Activated naive CD4-positive, alpha-beta T cell treated with anti-CD3 and anti-CD28 coated beads for 36 hours (primary cell): Measurements from ENCODE around the gene ABLIM2. TPM values are rescaled to one million over a fixed set of nuclear protein-coding genes. Genes with fewer than 3 reads are reported as not detected.
"Not testable (repeated sequence)": the region's sequence is repeated elsewhere in the genome, so short reads cannot be mapped to it uniquely, and the experiment has no call there.

ENCODE experiments used
- CTCF ChIA-PET: fragments of 350-600 bp; sonication (Branson Sonifier 250); formaldehyde crosslinking; loops from one replicate; lab custom pipeline; 2021; ENCODE audit warnings: antibody characterized with exemption; lab: Charles Lee
- DNase-seq: peaks from one replicate; pipeline ENCODE4 v3.0.0-alpha.2; 2020
- H3K27ac Mint-ChIP-seq: one replicate; pipeline ENCODE4 v1.8.0; 2021; ENCODE audit warnings: mild to moderate bottlenecking, mixed read lengths
- H3K27me3 Mint-ChIP-seq: one replicate; pipeline ENCODE4 v1.8.0; 2021; ENCODE audit warnings: low read depth, mixed read lengths
- H3K36me3 Mint-ChIP-seq: one replicate; pipeline ENCODE4 v1.8.0; 2021; ENCODE audit warnings: low read depth, mixed read lengths
- H3K4me1 Mint-ChIP-seq: one replicate; pipeline ENCODE4 v1.8.0; 2021; ENCODE audit warnings: low read depth, mixed read lengths
- H3K4me3 Mint-ChIP-seq: one replicate; pipeline ENCODE4 v1.8.0; 2021; ENCODE audit warnings: mild to moderate bottlenecking, moderate library complexity, mixed read lengths
- H3K9me3 Mint-ChIP-seq: one replicate; pipeline ENCODE4 v1.8.0; 2021; ENCODE audit warnings: mixed read lengths
- intact Hi-C: fragments of 100-400 bp; cut with micrococcal nuclease; formaldehyde crosslinking; loops from one replicate; pipeline ENCODE4 v1.15.1; 2023
- total RNA-seq, 2 experiments: library from RNA; stranded (reverse); gene quantifications; one replicate each; pipeline ENCODE4 v1.2.3, GENCODE V29; 2021

ABLIM2 gene
- total RNA-seq, 2 experiments from 2014 or later, result 0.22 to 0.24 TPM

- DNase-seq, result peak; percentile 56
- intact Hi-C loops, result loop anchor here (1.0 kb wide), 1 partner anchor 12 kb away; no protein-coding TSS in a partner anchor
- Mint-ChIP-seq H3K27me3 (no peaks in the 10 kb centered on the region), H3K4me3 (no peak overlapping the region), H3K9me3 (peaks cover 11% of the 10 kb centered on the region), H3K27ac (no peak overlapping the region), H3K4me1 (peaks cover 15% of the 10 kb centered on the region), H3K36me3 (no peaks in the 10 kb centered on the region)
- CTCF ChIA-PET, result interaction anchor here (0.6 kb wide), 1 partner anchor 440 kb away, joined by 3 read pairs; no protein-coding TSS in a partner anchor
These were observed 210.7 kb downstream of the ABLIM2 start for GRCh38 chr4:7947927-7948326.

- H3K4me3 Mint-ChIP-seq, result no peak overlapping the region
- DNase-seq, result no peak
- peaks cover 3% of the 10 kb centered on the region for H3K9me3 Mint-ChIP-seq
- H3K27ac Mint-ChIP-seq, result no peak overlapping the region
- CTCF ChIA-PET, result interaction anchor here (0.6 to 1.2 kb wide), 2 partner anchors 12 to 144 kb away, joined by 3 to 5 read pairs; no protein-coding TSS in a partner anchor
- no peaks in the 10 kb centered on the region for H3K36me3 Mint-ChIP-seq
- intact Hi-C loops, result no loop called here
- no peaks in the 10 kb centered on the region for H3K27me3 Mint-ChIP-seq
- H3K4me1 Mint-ChIP-seq, result peaks cover 15% of the 10 kb centered on the region
These were observed 212.8 kb downstream of the ABLIM2 start for GRCh38 chr4:7945709-7946380.

GRCh38 chr4:7944599-7945220, 213.9 kb downstream of the ABLIM2 start:
- CTCF ChIA-PET, result interaction anchor here (0.7 kb wide), 2 partner anchors 32 to 44 kb away, joined by 4 to 8 read pairs; no protein-coding TSS in a partner anchor
- H3K27me3 Mint-ChIP-seq, result no peaks in the 10 kb centered on the region
- peaks cover 18% of the 10 kb centered on the region for H3K4me1 Mint-ChIP-seq
- no peaks in the 10 kb centered on the region for H3K9me3 Mint-ChIP-seq
- no peak for DNase-seq
- intact Hi-C loops, result no loop called here
- no peak overlapping the region for H3K4me3 Mint-ChIP-seq
- H3K27ac Mint-ChIP-seq, result no peak overlapping the region
- H3K36me3 Mint-ChIP-seq, result no peaks in the 10 kb centered on the region

- peaks cover 12% of the 10 kb centered on the region for H3K4me1 Mint-ChIP-seq
- DNase-seq, H3K27me3 Mint-ChIP-seq, intact Hi-C loops, H3K36me3 Mint-ChIP-seq, H3K4me3 Mint-ChIP-seq, H3K9me3 Mint-ChIP-seq, H3K27ac Mint-ChIP-seq: not testable (repeated sequence)
- CTCF ChIA-PET, result interaction anchor here (0.6 kb wide), 2 partner anchors 32 to 94 kb away, joined by 3 to 4 read pairs; no protein-coding TSS in a partner anchor
These were observed 214.9 kb downstream of the ABLIM2 start for GRCh38 chr4:7943688-7944087.

GRCh38 chr4:7943211-7943610, 215.4 kb downstream of the ABLIM2 start:
- Mint-ChIP-seq H3K36me3 (no peaks in the 10 kb centered on the region), H3K9me3 (no peaks in the 10 kb centered on the region), H3K27me3 (no peaks in the 10 kb centered on the region), H3K27ac (no peak overlapping the region), H3K4me1 (peaks cover 12% of the 10 kb centered on the region), H3K4me3 (no peak overlapping the region)
- CTCF ChIA-PET, result interaction anchor here (0.6 kb wide), 1 partner anchor 94 kb away, joined by 4 read pairs; no protein-coding TSS in a partner anchor
- intact Hi-C loops, result no loop called here
- no peak for DNase-seq

GRCh38 chr4:7941965-7942496, 216.6 kb downstream of the ABLIM2 start:
- CTCF ChIA-PET, result no interaction called here
- Mint-ChIP-seq H3K36me3 (no peaks in the 10 kb centered on the region), H3K27me3 (no peaks in the 10 kb centered on the region), H3K27ac (no peak overlapping the region), H3K4me3 (no peak overlapping the region), H3K9me3 (no peaks in the 10 kb centered on the region), H3K4me1 (peaks cover 16% of the 10 kb centered on the region)
- intact Hi-C loops, result no loop called here
- DNase-seq, result no peak

GRCh38 chr4:7941111-7941964, 217.3 kb downstream of the ABLIM2 start:
- Mint-ChIP-seq H3K27ac (no peak overlapping the region), H3K4me3 (peak overlapping the region; percentile 2), H3K9me3 (no peaks in the 10 kb centered on the region), H3K4me1 (peaks cover 22% of the 10 kb centered on the region), H3K36me3 (no peaks in the 10 kb centered on the region), H3K27me3 (no peaks in the 10 kb centered on the region)
- DNase-seq, result no peak
- CTCF ChIA-PET, result interaction anchor here (0.9 to 4.1 kb wide), 2 partner anchors 46 to 136 kb away, joined by 3 to 22 read pairs; no protein-coding TSS in a partner anchor
- intact Hi-C loops, result no loop called here

- Mint-ChIP-seq H3K9me3 (no peaks in the 10 kb centered on the region), H3K4me1 (peaks cover 33% of the 10 kb centered on the region), H3K4me3 (peak within 1 kb of the TSS; percentile 69), H3K27ac (no peak within 1 kb of the TSS), H3K36me3 (no peaks in the 10 kb centered on the region), H3K27me3 (no peaks in the 10 kb centered on the region)
- intact Hi-C loops, result loop anchor here (1.0 to 2.0 kb wide), 3 partner anchors 30 to 63 kb away; no protein-coding TSS in a partner anchor
- CTCF ChIA-PET, result interaction anchor here (0.6 to 4.1 kb wide), 8 partner anchors 10 to 136 kb away, joined by 3 to 22 read pairs (median 3); no protein-coding TSS in a partner anchor
- peak; percentile 86 for DNase-seq
These were observed 219.1 kb downstream of the ABLIM2 start, which contains the start of gene AFAP1 for GRCh38 chr4:7939377-7940108. Gene AFAP1, minus strand, starts transcription at chr4:7939861. Its CDS starts 67,783 bp downstream, at chr4:7872078.

GRCh38 chr4:7938609-7939376, 219.8 kb downstream of the ABLIM2 start:
- DNase-seq, result no peak
- CTCF ChIA-PET, result interaction anchor here (0.6 to 4.1 kb wide), 12 partner anchors 9 to 177 kb away, joined by 3 to 22 read pairs (median 4); no protein-coding TSS in a partner anchor
- Mint-ChIP-seq H3K4me1 (peaks cover 40% of the 10 kb centered on the region), H3K27ac (peak overlapping the region; percentile 19), H3K4me3 (peak overlapping the region; percentile 77), H3K9me3 (no peaks in the 10 kb centered on the region), H3K27me3 (no peaks in the 10 kb centered on the region), H3K36me3 (peaks cover 1% of the 10 kb centered on the region)
- intact Hi-C loops, result loop anchor here (1.0 to 2.0 kb wide), 3 partner anchors 31 to 62 kb away; no protein-coding TSS in a partner anchor

GRCh38 chr4:7938266-7938608, 220.4 kb downstream of the ABLIM2 start:
- DNase-seq, result no peak
- Mint-ChIP-seq H3K27me3 (no peaks in the 10 kb centered on the region), H3K4me1 (peaks cover 43% of the 10 kb centered on the region), H3K9me3 (no peaks in the 10 kb centered on the region), H3K36me3 (peaks cover 1% of the 10 kb centered on the region), H3K27ac (peak overlapping the region; percentile 19), H3K4me3 (peak overlapping the region; percentile 77)
- intact Hi-C loops, result loop anchor here (2.0 kb wide), 2 partner anchors 49 to 61 kb away; no protein-coding TSS in a partner anchor
- CTCF ChIA-PET, result interaction anchor here (0.7 to 4.1 kb wide), 14 partner anchors 9 to 177 kb away, joined by 3 to 22 read pairs (median 4); no protein-coding TSS in a partner anchor
